ENCODE measurements around the gene SHQ1.
"Not testable (repeated sequence)": the region's sequence is repeated elsewhere in the genome, so short reads cannot be mapped to it uniquely, and the experiment has no call there.

SHQ1 gene

DNA sequence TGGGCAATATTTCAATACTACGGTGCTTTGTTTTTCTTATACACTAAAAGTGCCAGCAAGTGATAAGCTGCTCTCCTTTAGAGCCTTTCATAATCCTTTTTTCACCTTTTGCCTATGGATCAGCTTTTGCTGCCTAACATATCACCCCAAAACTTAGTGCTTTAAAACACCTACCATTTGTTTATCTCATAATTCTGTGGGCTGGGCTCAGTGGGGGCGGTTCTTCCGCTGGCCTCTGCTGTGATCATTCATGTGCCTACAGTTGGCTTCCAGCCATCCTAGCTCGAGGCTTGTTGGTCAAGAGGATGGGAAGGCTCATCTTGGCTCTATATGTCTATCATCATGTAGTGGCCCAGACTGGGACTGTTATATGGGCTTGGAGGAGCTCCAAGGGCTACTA lies 113.2 kb downstream of the SHQ1 start:
- not testable (repeated sequence) for H3K36me3 ChIP-seq (ENCODE audit: control insufficient read depth, insufficient read depth, low read length)
- WGBS (ENCODE audit: insufficient coverage, insufficient read length) = no CpG with 5 or more reads among the region's 4 CpGs

DNA sequence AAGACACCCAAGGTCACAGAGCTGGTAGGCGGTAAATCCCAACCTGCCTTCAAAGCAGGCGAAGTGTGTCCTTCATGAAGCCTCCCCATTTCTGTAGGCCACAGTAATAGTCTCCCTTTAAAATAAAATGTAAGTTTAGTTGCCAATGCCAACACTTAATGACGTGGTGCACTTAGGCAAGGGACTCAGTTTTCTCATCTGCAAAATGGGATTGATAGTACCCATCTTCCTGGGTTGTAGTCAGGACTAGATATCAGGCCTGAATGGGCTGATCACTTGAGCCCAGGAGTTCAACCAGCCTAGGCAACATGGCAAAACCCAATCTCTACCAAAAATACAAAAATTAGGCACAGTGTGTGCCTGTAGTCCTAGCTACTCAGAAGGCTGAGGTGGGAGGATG lies 114.6 kb downstream of the SHQ1 start:
- peaks cover 2% of the 10 kb centered on the region; the same call in 1 of the 2 replicates for H3K4me1 ChIP-seq (ENCODE audit: control insufficient read depth, insufficient read depth, low read length)
- no peaks in the 10 kb centered on the region for H3K27me3 ChIP-seq (ENCODE audit: control insufficient read depth, insufficient read depth, low read length)
- peaks cover 3% of the 10 kb centered on the region; the same call in 1 of the 2 replicates for H3K36me3 ChIP-seq (ENCODE audit: control insufficient read depth, insufficient read depth, low read length)
- H3K27ac ChIP-seq (ENCODE audit: low read length) = no peak overlapping the region
- no peak for DNase-seq (ENCODE audit: low read depth, low spot score)
- no peak overlapping the region for H3K4me3 ChIP-seq (ENCODE audit: low read length)
- no CpG with 5 or more reads among the region's 3 CpGs for WGBS (ENCODE audit: insufficient coverage, insufficient read length)
- peaks cover 4% of the 10 kb centered on the region for H3K9me3 ChIP-seq (ENCODE audit: control insufficient read depth, insufficient read depth, low read length)

More for the DNA sequence above, 113.2 kb downstream of the SHQ1 start:
- H3K27me3 ChIP-seq (ENCODE audit: control insufficient read depth, insufficient read depth, low read length); H3K9me3 ChIP-seq (ENCODE audit: control insufficient read depth, insufficient read depth, low read length); H3K27ac ChIP-seq (ENCODE audit: low read length); DNase-seq (ENCODE audit: low read depth, low spot score); H3K4me3 ChIP-seq (ENCODE audit: low read length); H3K4me1 ChIP-seq (ENCODE audit: control insufficient read depth, insufficient read depth, low read length): not testable (repeated sequence)

DNA sequence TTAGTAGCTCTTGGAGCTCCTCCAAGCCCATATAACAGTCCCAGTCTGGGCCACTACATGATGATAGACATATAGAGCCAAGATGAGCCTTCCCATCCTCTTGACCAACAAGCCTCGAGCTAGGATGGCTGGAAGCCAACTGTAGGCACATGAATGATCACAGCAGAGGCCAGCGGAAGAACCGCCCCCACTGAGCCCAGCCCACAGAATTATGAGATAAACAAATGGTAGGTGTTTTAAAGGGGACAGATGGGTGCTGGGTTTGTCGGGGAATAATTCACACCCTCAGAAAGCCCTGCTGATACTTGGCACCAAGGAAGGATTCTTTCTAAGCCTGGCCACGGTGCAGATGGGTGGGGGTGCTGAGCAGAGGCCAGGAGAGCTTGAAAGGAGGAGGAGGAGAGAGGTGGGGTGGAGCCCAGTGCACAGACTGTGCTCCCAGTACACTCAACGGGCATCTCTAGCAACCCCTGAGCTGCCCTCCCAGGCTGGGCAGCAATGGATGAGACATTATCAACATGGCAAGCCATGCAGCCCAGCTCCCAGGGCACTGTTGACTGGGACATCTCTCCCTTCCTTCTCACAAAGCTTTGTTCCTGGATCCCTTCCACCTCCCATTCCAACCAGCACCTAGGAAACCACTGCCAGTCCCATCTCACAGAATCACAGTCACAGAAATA lies 115.4 kb downstream of the SHQ1 start:
- not testable (repeated sequence) for DNase-seq (ENCODE audit: low read depth, low spot score); H3K27ac ChIP-seq (ENCODE audit: low read length); H3K36me3 ChIP-seq (ENCODE audit: control insufficient read depth, insufficient read depth, low read length); H3K27me3 ChIP-seq (ENCODE audit: control insufficient read depth, insufficient read depth, low read length); H3K9me3 ChIP-seq (ENCODE audit: control insufficient read depth, insufficient read depth, low read length); H3K4me3 ChIP-seq (ENCODE audit: low read length); H3K4me1 ChIP-seq (ENCODE audit: control insufficient read depth, insufficient read depth, low read length)
- no CpG with 5 or more reads among the region's 6 CpGs for WGBS (ENCODE audit: insufficient coverage, insufficient read length)

DNA sequence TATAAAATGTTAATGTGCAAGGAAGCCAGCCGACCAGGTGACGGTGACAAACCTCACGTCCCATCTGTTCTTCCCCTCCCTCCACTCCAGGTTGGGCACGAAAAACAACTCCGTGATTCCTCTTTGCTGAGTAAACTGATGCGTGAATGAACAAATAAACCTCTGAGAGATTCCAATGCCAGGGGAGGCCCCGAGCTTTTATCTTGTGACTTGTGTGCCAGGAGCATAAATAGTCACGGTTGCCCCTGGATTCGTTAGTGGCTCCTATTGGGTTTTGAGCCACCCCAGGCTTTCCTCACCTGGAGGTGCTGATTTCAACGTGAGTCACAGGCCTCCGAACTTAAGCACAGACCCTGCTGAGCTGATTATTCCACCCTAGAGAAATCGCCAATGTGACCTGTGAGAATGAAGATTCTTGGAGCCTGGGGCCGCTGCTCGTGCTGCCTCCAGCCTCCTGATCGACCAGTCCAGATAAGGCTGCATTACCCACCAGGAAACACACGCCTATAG lies 119.2 kb downstream of the SHQ1 start:
- Histone ChIP-seq H3K36me3 (ENCODE audit: control insufficient read depth, insufficient read depth, low read length) (peaks cover 3% of the 10 kb centered on the region; the same call in 1 of the 2 replicates), H3K9me3 (ENCODE audit: control insufficient read depth, insufficient read depth, low read length) (peaks cover 4% of the 10 kb centered on the region), H3K4me3 (ENCODE audit: low read length) (no peak overlapping the region), H3K27me3 (ENCODE audit: control insufficient read depth, insufficient read depth, low read length) (no peaks in the 10 kb centered on the region), H3K27ac (ENCODE audit: low read length) (no peak overlapping the region), H3K4me1 (ENCODE audit: control insufficient read depth, insufficient read depth, low read length) (peaks cover 2% of the 10 kb centered on the region; the same call in 1 of the 2 replicates)
- no peak for DNase-seq (ENCODE audit: low read depth, low spot score)
- no CpG with 5 or more reads among the region's 16 CpGs for WGBS (ENCODE audit: insufficient coverage, insufficient read length)

DNA sequence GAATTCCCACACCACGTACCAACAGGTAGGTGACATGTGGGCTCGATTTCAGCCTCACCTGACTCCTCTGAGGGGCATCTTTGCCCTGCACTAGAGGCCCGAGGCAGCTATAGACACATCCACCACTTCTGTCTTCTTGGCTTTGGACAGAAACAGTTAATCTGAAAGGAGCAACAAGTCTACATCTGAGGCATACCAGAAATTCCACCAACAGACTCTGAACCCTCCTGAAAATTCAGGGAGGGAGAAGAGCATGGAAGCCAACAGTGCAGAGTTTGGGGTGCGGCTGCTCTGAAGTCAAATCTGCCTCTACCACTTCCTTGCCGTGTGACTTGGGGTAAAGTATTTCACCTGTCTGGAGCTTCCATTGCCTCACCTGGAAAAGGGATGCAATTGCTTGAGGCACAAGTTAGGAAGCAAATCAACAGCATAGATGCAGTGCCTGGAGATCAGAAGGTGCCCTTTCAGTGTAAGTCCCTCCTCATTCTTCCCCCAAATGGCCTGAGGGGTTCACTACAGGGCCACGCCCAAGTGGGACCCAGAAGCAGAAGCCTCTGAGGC lies 119.8 kb downstream of the SHQ1 start:
- H3K4me3 ChIP-seq (ENCODE audit: low read length) = no peak overlapping the region
- H3K27ac ChIP-seq (ENCODE audit: low read length) = no peak overlapping the region
- no CpG with 5 or more reads among the region's 6 CpGs for WGBS (ENCODE audit: insufficient coverage, insufficient read length)
- H3K27me3 ChIP-seq (ENCODE audit: control insufficient read depth, insufficient read depth, low read length) = no peaks in the 10 kb centered on the region
- DNase-seq (ENCODE audit: low read depth, low spot score) = no peak
- H3K4me1 ChIP-seq (ENCODE audit: control insufficient read depth, insufficient read depth, low read length) = peaks cover 2% of the 10 kb centered on the region; the same call in 1 of the 2 replicates
- H3K36me3 ChIP-seq (ENCODE audit: control insufficient read depth, insufficient read depth, low read length) = peaks cover 3% of the 10 kb centered on the region; the same call in 1 of the 2 replicates
- H3K9me3 ChIP-seq (ENCODE audit: control insufficient read depth, insufficient read depth, low read length) = peaks cover 4% of the 10 kb centered on the region

DNA sequence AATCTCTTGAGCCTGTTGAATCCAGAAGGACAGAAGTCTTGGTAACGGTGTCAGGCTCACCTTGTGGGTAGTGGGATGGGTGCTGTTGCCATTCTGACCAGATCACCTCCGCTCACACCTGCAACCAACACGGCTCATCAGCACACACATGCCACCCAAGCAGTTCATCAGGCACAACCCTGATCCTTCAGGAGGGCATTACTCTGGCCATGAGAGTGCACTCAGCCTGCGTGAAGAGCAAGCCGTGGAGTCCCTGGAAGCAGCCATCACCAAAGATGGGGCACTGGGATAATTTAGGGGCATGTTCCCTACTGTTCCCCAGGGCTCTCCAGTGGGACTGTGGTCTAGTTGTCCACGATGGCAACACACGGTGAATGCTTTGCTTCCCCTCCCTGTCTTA lies 120.5 kb downstream of the SHQ1 start:
- no peaks in the 10 kb centered on the region for H3K27me3 ChIP-seq (ENCODE audit: control insufficient read depth, insufficient read depth, low read length)
- no CpG with 5 or more reads among the region's 7 CpGs for WGBS (ENCODE audit: insufficient coverage, insufficient read length)
- H3K27ac ChIP-seq (ENCODE audit: low read length) = no peak overlapping the region
- DNase-seq (ENCODE audit: low read depth, low spot score) = no peak
- no peak overlapping the region for H3K4me3 ChIP-seq (ENCODE audit: low read length)
- peaks cover 2% of the 10 kb centered on the region; the same call in 1 of the 2 replicates for H3K4me1 ChIP-seq (ENCODE audit: control insufficient read depth, insufficient read depth, low read length)
- H3K36me3 ChIP-seq (ENCODE audit: control insufficient read depth, insufficient read depth, low read length) = no peaks in the 10 kb centered on the region
- H3K9me3 ChIP-seq (ENCODE audit: control insufficient read depth, insufficient read depth, low read length) = no peaks in the 10 kb centered on the region

DNA sequence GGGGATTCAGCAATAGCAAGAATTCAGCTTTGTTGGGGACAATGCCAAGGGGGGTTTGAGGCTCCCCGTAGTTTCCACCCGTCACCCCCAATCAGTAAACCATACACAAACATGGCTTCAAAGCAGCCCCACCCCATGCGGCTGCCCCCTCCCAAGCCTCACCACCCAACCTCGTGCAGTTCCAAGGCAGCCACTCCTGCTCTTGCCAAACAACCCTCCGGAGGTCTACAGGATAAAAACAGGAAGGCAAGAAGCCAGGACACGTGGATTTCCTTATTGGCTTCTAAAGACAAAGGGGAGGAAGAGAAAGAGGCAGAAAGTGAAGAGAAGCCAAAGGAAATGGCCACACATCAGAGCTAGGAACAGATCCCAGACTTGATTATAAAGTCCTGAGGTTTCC lies 121.1 kb downstream of the SHQ1 start:
- H3K27ac ChIP-seq (ENCODE audit: low read length) = no peak overlapping the region
- no peak for DNase-seq (ENCODE audit: low read depth, low spot score)
- H3K36me3 ChIP-seq (ENCODE audit: control insufficient read depth, insufficient read depth, low read length) = no peaks in the 10 kb centered on the region
- H3K4me3 ChIP-seq (ENCODE audit: low read length) = no peak overlapping the region
- no peaks in the 10 kb centered on the region for H3K9me3 ChIP-seq (ENCODE audit: control insufficient read depth, insufficient read depth, low read length)
- no peaks in the 10 kb centered on the region for H3K27me3 ChIP-seq (ENCODE audit: control insufficient read depth, insufficient read depth, low read length)
- whole genome bisulfite sequencing (ENCODE audit: insufficient coverage, insufficient read length) = no CpG with 5 or more reads among the region's 6 CpGs
- peaks cover 2% of the 10 kb centered on the region; the same call in 1 of the 2 replicates for H3K4me1 ChIP-seq (ENCODE audit: control insufficient read depth, insufficient read depth, low read length)

DNA sequence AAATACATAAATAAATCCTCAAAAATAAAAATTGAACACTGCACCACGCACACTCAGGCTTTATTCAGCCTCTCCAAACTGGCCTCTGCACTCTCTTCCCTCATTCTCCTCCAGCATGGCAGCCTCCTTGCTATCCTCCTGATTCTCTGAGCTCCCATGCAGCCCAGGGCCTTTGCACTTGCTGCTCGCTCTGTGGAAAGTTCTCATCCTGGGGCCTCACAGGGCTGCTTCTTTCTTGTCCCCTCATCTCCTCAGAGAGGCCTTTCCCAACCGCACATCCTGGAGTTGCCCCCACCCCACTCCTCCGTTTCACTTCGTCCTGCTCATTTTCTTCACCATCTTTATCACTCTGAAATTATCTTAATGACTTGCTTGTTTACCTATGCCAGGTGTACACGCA lies 123.0 kb downstream of the SHQ1 start:
- Histone ChIP-seq H3K27me3 (ENCODE audit: control insufficient read depth, insufficient read depth, low read length) (no peaks in the 10 kb centered on the region), H3K36me3 (ENCODE audit: control insufficient read depth, insufficient read depth, low read length) (no peaks in the 10 kb centered on the region), H3K27ac (ENCODE audit: low read length) (no peak overlapping the region), H3K9me3 (ENCODE audit: control insufficient read depth, insufficient read depth, low read length) (no peaks in the 10 kb centered on the region), H3K4me3 (ENCODE audit: low read length) (no peak overlapping the region), H3K4me1 (ENCODE audit: control insufficient read depth, insufficient read depth, low read length) (peaks cover 2% of the 10 kb centered on the region; the same call in 1 of the 2 replicates)
- DNase-seq (ENCODE audit: low read depth, low spot score) = no peak
- 100% methylated on average over 2 of the region's 6 CpGs for WGBS (ENCODE audit: insufficient coverage, insufficient read length)

DNA sequence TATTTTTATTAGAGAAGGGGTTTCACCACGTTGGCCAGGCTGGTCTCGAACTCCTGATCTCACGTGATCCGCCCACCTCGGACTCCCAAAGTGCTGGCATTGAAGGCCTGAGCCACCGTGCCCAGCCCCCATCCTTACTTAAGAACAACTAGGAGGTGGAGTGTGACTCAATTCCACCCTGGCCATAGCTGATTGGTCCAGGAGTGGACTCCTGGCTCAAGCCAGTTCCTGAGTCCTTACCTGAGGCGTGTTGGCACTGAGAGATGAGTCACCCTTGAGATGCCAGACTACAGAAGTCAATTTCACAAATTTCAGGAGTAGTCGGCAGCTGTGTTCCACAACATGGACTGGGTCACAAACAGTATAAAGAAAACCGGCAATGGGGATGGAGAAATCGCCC lies 124.2 kb downstream of the SHQ1 start:
- no peaks in the 10 kb centered on the region for H3K36me3 ChIP-seq (ENCODE audit: control insufficient read depth, insufficient read depth, low read length)
- peaks cover under 1% of the 10 kb centered on the region; the same call in 1 of the 2 replicates for H3K4me1 ChIP-seq (ENCODE audit: control insufficient read depth, insufficient read depth, low read length)
- H3K27ac ChIP-seq (ENCODE audit: low read length) = no peak overlapping the region
- DNase-seq (ENCODE audit: low read depth, low spot score) = no peak
- no CpG with 5 or more reads among the region's 10 CpGs for WGBS (ENCODE audit: insufficient coverage, insufficient read length)
- no peak overlapping the region for H3K4me3 ChIP-seq (ENCODE audit: low read length)
- no peaks in the 10 kb centered on the region for H3K9me3 ChIP-seq (ENCODE audit: control insufficient read depth, insufficient read depth, low read length)
- no peaks in the 10 kb centered on the region for H3K27me3 ChIP-seq (ENCODE audit: control insufficient read depth, insufficient read depth, low read length)

DNA sequence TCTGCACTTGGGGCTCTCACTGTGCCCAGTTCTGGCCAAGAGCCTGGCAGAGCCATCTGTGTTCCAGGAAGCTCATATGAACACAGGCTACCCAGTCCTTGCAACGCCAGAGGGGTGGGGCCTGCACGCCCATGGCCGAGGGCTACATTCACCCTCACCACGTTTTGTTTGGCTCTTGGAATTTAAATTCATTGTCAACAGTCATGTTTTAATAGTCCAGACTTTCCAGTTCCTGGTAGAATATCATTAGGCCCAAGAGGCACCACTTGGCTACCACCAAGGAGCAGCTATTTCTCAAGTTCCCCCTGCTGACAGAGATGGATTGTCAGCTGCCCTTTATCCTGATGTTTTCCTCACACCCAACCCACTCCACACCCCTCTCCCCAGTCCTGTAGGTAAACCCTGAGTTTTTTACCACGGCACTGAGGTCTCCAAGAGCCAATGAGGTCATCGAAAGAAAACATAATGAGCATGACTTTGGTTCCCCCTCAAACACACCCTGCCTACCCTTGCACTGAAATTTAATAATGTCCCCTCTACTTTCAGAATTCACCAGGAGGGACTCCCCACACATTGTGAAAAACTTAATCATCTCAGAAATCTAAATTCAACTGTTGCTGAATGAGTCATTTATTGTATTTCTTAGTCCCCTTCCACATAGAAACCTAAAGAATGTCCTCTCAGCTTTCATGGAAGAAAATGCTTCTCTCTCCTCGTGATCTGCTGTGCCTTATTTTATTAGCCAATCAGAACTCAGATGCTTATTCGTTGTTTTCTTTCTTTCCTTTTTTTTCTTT lies 125.1 kb downstream of the SHQ1 start:
- Histone ChIP-seq H3K27me3 (ENCODE audit: control insufficient read depth, insufficient read depth, low read length) (no peaks in the 10 kb centered on the region), H3K36me3 (ENCODE audit: control insufficient read depth, insufficient read depth, low read length) (no peaks in the 10 kb centered on the region), H3K27ac (ENCODE audit: low read length) (no peak overlapping the region), H3K4me1 (ENCODE audit: control insufficient read depth, insufficient read depth, low read length) (no peaks in the 10 kb centered on the region), H3K9me3 (ENCODE audit: control insufficient read depth, insufficient read depth, low read length) (no peaks in the 10 kb centered on the region), H3K4me3 (ENCODE audit: low read length) (no peak overlapping the region)
- DNase-seq (ENCODE audit: low read depth, low spot score) = no peak
- no CpG with 5 or more reads among the region's 8 CpGs for WGBS (ENCODE audit: insufficient coverage, insufficient read length)
